ENCODE results near the gene SFXN1.

SFXN1 gene

GRCh38 chr5:175519006-175519405, 40.6 kb downstream of the SFXN1 start:
- no peak for DNase-seq (ENCODE audit: low spot score)
- TF ChIP-seq, protein P1, sequence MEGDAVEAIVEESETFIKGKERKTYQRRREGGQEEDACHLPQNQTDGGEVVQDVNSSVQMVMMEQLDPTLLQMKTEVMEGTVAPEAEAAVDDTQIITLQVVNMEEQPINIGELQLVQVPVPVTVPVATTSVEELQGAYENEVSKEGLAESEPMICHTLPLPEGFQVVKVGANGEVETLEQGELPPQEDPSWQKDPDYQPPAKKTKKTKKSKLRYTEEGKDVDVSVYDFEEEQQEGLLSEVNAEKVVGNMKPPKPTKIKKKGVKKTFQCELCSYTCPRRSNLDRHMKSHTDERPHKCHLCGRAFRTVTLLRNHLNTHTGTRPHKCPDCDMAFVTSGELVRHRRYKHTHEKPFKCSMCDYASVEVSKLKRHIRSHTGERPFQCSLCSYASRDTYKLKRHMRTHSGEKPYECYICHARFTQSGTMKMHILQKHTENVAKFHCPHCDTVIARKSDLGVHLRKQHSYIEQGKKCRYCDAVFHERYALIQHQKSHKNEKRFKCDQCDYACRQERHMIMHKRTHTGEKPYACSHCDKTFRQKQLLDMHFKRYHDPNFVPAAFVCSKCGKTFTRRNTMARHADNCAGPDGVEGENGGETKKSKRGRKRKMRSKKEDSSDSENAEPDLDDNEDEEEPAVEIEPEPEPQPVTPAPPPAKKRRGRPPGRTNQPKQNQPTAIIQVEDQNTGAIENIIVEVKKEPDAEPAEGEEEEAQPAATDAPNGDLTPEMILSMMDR (IDR thresholded peaks at IDR 0.05; ENCODE audit: extremely low read depth, insufficient read depth, missing control alignments) = no peak
- in situ Hi-C loops (cut with MboI; ENCODE audit: low pct_unique_long_range_greater_than_20kb, low sequenced_read_pairs, unreplicated experiment) = no loop called here

DNA sequence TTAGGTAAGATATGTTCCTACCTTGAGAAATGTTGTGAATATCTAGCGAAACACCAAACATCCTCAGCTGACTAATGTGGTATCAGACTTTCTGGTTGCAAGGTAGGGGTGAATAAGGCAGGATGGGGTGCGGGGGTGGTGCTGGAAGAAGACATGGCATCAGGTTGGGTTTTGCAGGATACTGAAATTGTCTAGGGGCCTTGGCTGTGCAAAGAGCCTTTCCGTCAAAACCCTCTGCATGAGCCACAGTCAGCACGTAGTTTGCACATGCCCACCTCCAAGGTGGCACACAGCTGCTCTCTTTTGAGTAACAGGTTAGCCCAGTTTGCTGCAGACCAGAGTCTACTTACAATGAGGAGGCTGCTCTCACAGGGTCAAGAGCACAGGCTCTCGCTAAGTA, 42.0 kb downstream of the SFXN1 start:
- TF ChIP-seq, protein P1 (IDR thresholded peaks at IDR 0.05; ENCODE audit: extremely low read depth, insufficient read depth, missing control alignments) = no peak
- in situ Hi-C loops (cut with MboI; ENCODE audit: low pct_unique_long_range_greater_than_20kb, low sequenced_read_pairs, unreplicated experiment) = no loop called here
- no peak for DNase-seq (ENCODE audit: low spot score)

GRCh38 chr5:175520873-175521272, 42.5 kb downstream of the SFXN1 start:
- TF ChIP-seq, protein P1 (IDR thresholded peaks at IDR 0.05; ENCODE audit: extremely low read depth, insufficient read depth, missing control alignments) = no peak
- in situ Hi-C loops (cut with MboI; ENCODE audit: low pct_unique_long_range_greater_than_20kb, low sequenced_read_pairs, unreplicated experiment) = no loop called here
- DNase-seq (ENCODE audit: low spot score) = no peak

- TF ChIP-seq, protein P1 (IDR thresholded peaks at IDR 0.05; ENCODE audit: extremely low read depth, insufficient read depth, missing control alignments) = no peak
- no peak for DNase-seq (ENCODE audit: low spot score)
- in situ Hi-C loops (cut with MboI; ENCODE audit: low pct_unique_long_range_greater_than_20kb, low sequenced_read_pairs, unreplicated experiment) = no loop called here
Observed at GRCh38 chr5:175521313-175521833, 43.0 kb downstream of the SFXN1 start.

DNA sequence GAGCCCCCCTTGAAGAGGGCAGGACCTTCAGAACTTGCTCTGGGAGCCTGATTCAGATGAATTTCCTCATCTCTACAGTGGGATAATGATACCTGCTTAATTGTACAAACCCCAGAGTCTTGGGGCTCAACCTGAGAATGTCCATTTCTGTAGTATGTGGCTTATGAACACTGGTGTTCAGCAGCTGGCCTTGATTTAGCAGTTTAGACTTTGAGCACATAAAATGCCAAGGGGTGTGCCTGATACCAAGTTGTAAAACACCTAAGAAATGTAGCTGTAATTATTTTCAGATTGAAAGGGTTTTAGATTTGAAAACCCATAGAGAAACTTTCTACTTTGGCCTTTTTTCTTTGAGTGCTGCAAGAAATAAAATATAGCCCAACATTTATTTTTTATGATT, 44.9 kb downstream of the SFXN1 start:
- DNase-seq (ENCODE audit: low spot score) = no peak
- in situ Hi-C loops (cut with MboI; ENCODE audit: low pct_unique_long_range_greater_than_20kb, low sequenced_read_pairs, unreplicated experiment) = no loop called here
- TF ChIP-seq, protein P1 (IDR thresholded peaks at IDR 0.05; ENCODE audit: extremely low read depth, insufficient read depth, missing control alignments) = no peak

GRCh38 chr5:175524211-175524610, 45.9 kb downstream of the SFXN1 start:
- TF ChIP-seq, protein P1 (IDR thresholded peaks at IDR 0.05; ENCODE audit: extremely low read depth, insufficient read depth, missing control alignments) = no peak
- in situ Hi-C loops (cut with MboI; ENCODE audit: low pct_unique_long_range_greater_than_20kb, low sequenced_read_pairs, unreplicated experiment) = no loop called here
- DNase-seq (ENCODE audit: low spot score) = no peak

GRCh38 chr5:175526691-175527090, 48.3 kb downstream of the SFXN1 start:
- in situ Hi-C loops (cut with MboI; ENCODE audit: low pct_unique_long_range_greater_than_20kb, low sequenced_read_pairs, unreplicated experiment) = no loop called here
- no peak for DNase-seq (ENCODE audit: low spot score)
- TF ChIP-seq, protein P1 (IDR thresholded peaks at IDR 0.05; ENCODE audit: extremely low read depth, insufficient read depth, missing control alignments) = no peak
